Astrocyte (in vitro differentiated cells and primary cell): Measurements from ENCODE around the gene IL1RAP.

Experiments
- CTCF ChIP-seq: IDR thresholded peaks from 2 replicates; pipeline ENCODE4 v1.5.1; 2011; ENCODE audit warnings: low read depth, mild to moderate bottlenecking, inconsistent platforms, low read length, moderate library complexity; ENCODE audit not compliant: insufficient read depth
- EZH2 ChIP-seq: IDR thresholded peaks from 2 replicates; pipeline ENCODE4 v1.6.1; 2012; ENCODE audit warnings: mild to moderate bottlenecking, low read length, inconsistent platforms; ENCODE audit not compliant: insufficient read depth

DNA sequence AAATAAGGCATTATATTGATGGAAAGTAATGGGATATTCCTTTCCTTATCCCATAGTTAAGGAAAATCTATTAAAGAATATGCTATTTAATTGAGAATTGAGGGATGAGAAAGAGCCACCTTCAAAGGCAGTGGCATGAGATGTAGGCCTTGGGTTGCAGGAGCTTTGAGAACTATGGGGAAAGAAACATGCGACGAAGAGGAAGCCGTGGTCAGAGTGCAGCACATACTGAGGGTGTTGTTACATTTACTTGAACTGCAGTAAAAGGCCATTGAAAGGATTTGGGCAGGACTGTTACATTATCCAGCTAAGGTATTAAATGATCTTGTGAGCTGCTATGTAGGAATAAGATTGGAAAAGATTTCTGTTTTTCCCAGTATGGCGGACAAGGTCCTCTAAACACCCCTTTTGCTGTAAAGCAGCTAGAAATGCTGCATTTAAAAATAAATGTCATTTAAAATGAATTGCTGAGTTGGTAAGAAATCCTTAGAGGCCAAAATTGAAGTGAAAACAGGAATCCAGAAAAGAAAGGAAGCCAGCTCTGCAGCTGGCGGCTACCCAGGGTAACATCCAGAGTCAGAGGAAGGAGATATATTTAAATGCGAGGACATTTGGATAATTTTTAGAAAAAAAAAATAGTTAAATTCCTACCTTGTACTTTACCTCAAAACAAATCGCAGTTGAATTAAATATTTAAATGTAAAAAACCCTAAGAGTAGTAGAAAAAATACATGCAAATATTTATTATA, 61.7 kb downstream of the IL1RAP start:
- TF ChIP-seq CTCF (no peak), EZH2 (no peak)
